ENCODE data around the gene RAB33A. TPM values are rescaled to one million over a fixed set of nuclear protein-coding genes. Genes with fewer than 3 reads are reported as not detected.

Gene RAB33A
- total and polyA plus RNA-seq, 9 of the 15 experiments (the other 6 are each of a cell fraction or from before 2014, with no cell fraction given): 0.04 to 0.20 (median 0.06) TPM; not detected in 4

GRCh38 chrX:130170752-130171445 is 863 bp upstream of the RAB33A start:
- intact Hi-C loops (cut with micrococcal nuclease): loop anchor here (5.0 kb wide), 1 partner anchor 89 kb away; no protein-coding TSS in a partner anchor
- ChIA-PET POLR2A (interaction anchor here (1.1 kb wide), 1 partner anchor 17 kb away, joined by 3 read pairs; no protein-coding TSS in a partner anchor), CTCF (ENCODE audit: low intra/inter-chr PET ratio) (no interaction called here)
- H4K20me1 ChIP-seq (replicated peaks; ENCODE audit: control insufficient read depth, insufficient read depth, low read length): no peaks in the 10 kb centered on the region
- in situ Hi-C loops (cut with MboI): no loop called here
- H3K4me2 ChIP-seq (ENCODE audit: insufficient read depth, low read length): no peak overlapping the region
- WGBS (ENCODE audit: insufficient coverage, low coverage, missing lambda C conversion rate): 90% methylated on average over 13 of the region's 36 CpGs
- peaks cover 8% of the 10 kb centered on the region; the same call in 2 of the 3 replicates for H3K79me2 ChIP-seq (ENCODE audit: control insufficient read depth, insufficient read depth, low read length)
- no peaks in the 10 kb centered on the region for H3K27me3 ChIP-seq (ENCODE audit: control insufficient read depth in 2 of 2, insufficient read depth in 2 of 2, low read length in 2 of 2)
- no peak overlapping the region for H3K4me3 ChIP-seq
- FAIRE-seq (no peak), DNase-seq (ENCODE audit: extremely low read depth in 1 of 4, low spot score in 3 of 4) (no peak), ATAC-seq (no peak)
- peaks cover 25 to 34% of the 10 kb centered on the region in 2 experiments for H3K4me1 ChIP-seq (replicated peaks in 1 of 2; ENCODE audit: control insufficient read depth in 2 of 2, insufficient read depth in 2 of 2, low read length in 2 of 2)
- no peak overlapping the region for H2AFZ ChIP-seq (ENCODE audit: low read depth, low read length)
- no peaks in the 10 kb centered on the region for H3K36me3 ChIP-seq (ENCODE audit: control insufficient read depth, insufficient read depth, low read length)
- H3K9me1 ChIP-seq (ENCODE audit: control insufficient read depth, insufficient read depth, low read length): no peaks in the 10 kb centered on the region
- H3K27ac ChIP-seq (ENCODE audit: extremely low read depth, low read depth, low read length): no peak overlapping the region
- no peaks in the 10 kb centered on the region; the same call in 1 of the 2 replicates for H3K9me3 ChIP-seq (replicated peaks; ENCODE audit: control insufficient read depth, insufficient read depth, low read depth, low read length)
- no TSS peak for BruUV-seq (replicated peaks)
- no peak overlapping the region for H3K9ac ChIP-seq (ENCODE audit: insufficient read depth in 1 of 2, low read depth in 2 of 2, low read length in 2 of 2)
- TF ChIP-seq SMARCA4 (IDR thresholded peaks at IDR 0.05) (no peak), NR3C1 (CRISPR knock-in tag; IDR thresholded peaks at IDR 0.05) (no peak), TBL1XR1 (IDR thresholded peaks at IDR 0.05; ENCODE audit: low read length in 2 of 2) (no peak), ZBTB33 (CRISPR knock-in tag; IDR thresholded peaks at IDR 0.05) (0 out of 2 replicates have a peak, but pooled peaks have one; percentile 19), CEBPZ (IDR thresholded peaks at IDR 0.05; ENCODE audit: borderline replicate concordance, low read depth, low read length) (no peak), ZNF165 (CRISPR knock-in tag; IDR thresholded peaks at IDR 0.05; ENCODE audit: borderline replicate concordance) (no peak), NFIC (IDR thresholded peaks at IDR 0.05) (no peak), PRDM10 (IDR thresholded peaks at IDR 0.05; ENCODE audit: partially characterized antibody) (peak; percentile 58)

Data from K562 (cell line).